GM12891 (cell line): ENCODE measurements around the gene ZNF813.
"Not testable (repeated sequence)": the region's sequence is repeated elsewhere in the genome, so short reads cannot be mapped to it uniquely, and the experiment has no call there.

Experiments used
- DNase-seq: peaks from one replicate; pipeline ENCODE4 v3.0.0; 2011; ENCODE audit warnings: low spot score; ENCODE audit not compliant: insufficient read length
- FAIRE-seq: peaks from 2 replicates; lab custom pipeline; 2011; peaks lifted over from hg19 to GRCh38; lab: Jason Lieb, UNC
- PAX5 ChIP-seq: IDR thresholded peaks from 2 replicates; pipeline ENCODE4 v1.6.1; 2011; ENCODE audit warnings: low read length, moderate library complexity, mild to moderate bottlenecking; ENCODE audit not compliant: insufficient read depth, severe bottlenecking
- POLR2A ChIP-seq: IDR thresholded peaks from 2 replicates; pipeline ENCODE4 v1.6.1; 2011; ENCODE audit warnings: low read depth, low read length, control low read depth
- POLR2AphosphoS5 ChIP-seq: IDR thresholded peaks from 2 replicates; pipeline ENCODE4 v1.6.1; 2011; ENCODE audit warnings: low read depth, low read length, control low read depth
- POU2F2 ChIP-seq: IDR thresholded peaks from 2 replicates; pipeline ENCODE4 v1.6.1; 2011; ENCODE audit warnings: low read depth, mild to moderate bottlenecking, control low read depth, low read length, moderate library complexity
- SPI1 ChIP-seq: IDR thresholded peaks from 2 replicates; pipeline ENCODE4 v1.6.1; 2011; ENCODE audit warnings: low read depth, low read length, control low read depth
- TAF1 ChIP-seq: IDR thresholded peaks from 2 replicates; pipeline ENCODE4 v1.6.1; 2011; ENCODE audit warnings: low read depth, low read length, control low read depth

The ZNF813 gene

DNA sequence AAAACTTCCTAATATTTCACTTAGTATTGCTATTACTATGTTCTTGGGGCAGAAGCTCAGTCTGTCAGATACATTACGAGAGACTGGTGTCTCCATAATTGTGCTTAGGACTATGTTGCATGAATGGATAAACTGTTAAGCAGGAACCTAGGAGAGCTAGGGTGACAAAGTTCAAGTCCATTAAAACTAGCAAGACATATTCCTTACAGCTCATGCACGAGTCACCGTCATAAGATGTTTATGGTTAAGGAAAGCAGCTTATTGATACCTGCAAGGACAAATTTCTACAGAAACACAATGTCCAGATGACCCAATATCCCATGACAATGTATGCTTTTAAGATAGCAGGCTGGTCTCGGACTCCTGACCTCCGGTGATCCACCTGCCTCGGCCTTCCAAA lies 5.7 kb upstream of the ZNF813 start:
- TF ChIP-seq POLR2A: no peak
- no peak for TF ChIP-seq PAX5
- no peak for TF ChIP-seq POLR2AphosphoS5
- no peak for TF ChIP-seq SPI1
- no peak for TF ChIP-seq TAF1
- TF ChIP-seq POU2F2: no peak
- DNase-seq (no peak), FAIRE-seq (no peak)

DNA sequence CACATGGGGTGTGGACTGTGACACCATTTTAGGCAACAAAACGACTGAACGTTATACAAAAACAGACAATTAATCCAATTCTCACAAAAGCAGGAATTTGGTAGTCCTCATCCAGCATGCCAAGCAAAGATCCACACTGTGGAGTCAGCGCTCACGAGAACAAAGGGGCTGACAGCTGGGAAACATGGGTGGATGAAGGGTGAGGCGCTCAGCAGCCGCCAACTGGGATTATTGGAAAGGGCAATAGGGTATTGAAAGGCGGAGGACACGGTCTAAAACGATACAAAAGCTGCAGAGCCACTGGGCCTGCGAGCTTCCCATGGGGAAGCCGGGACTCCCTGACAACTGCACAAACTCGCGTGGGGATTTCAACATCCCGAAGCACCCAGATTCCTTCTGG lies 4.7 kb upstream of the ZNF813 start:
- no peak for TF ChIP-seq TAF1
- no peak for TF ChIP-seq PAX5
- FAIRE-seq: no peak
- DNase-seq: no peak

DNA sequence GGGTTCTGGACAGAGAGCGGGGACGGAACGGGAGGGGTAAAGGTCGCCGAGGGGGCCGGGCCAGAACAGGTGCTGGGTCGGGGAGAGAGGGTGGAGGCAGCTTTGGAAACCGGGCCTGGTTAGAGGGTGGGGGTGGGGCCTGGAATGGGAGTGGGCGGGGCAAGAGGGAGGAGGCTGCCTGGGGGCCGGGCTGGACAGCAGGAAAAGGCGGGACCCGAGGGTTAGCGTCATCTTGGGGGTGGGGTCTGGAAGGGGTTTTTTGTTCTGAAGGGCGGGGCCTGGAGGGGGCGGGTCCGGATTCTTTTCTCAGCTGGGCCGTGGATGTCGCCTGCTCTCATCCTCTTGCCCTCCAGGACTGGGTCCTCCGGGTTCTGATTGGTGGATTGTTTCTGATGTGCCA lies 4.3 kb upstream of the ZNF813 start:
- DNase-seq (no peak), FAIRE-seq (no peak)

DNA sequence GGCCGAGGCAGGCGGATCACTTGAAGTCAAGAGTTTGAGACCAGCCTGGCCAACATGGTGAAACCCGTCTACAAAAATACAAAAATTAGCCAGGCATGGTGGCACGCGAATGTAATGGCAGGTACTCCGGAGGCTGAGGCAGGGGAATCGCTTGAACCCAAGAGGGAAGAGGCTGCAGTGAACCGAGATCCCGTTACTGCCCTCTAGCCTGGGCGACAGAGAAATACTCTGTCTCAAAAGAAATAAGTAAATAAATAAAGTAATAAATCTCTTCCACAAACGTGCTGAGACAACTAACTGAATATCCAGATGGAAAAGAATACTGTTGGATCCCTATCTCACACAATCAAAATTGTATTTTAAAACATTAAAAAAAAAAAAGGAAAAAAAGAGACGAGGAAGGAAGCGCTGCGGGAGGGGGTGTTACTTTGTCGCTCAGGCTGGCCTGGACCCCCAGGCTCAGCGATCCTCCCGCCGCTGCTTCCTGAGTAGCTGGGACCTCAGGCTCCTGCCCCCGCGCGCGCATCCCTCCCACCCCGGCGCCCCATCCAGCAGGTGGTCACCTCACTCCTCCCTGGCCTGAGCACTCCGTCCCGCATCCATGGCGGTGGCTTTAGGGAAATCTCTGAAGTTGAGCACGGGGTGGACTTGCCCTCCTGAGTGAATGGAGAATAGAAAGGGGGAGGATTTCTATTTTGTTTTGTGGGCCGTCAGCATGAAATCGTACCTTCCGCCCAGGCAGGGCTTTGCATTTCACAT lies 628 bp upstream of the ZNF813 start:
- DNase-seq (peak; percentile 18), FAIRE-seq (no peak)
- TF ChIP-seq PAX5 (no peak), SPI1 (no peak), POU2F2 (no peak)

More for the DNA sequence above, 4.3 kb upstream of the ZNF813 start:
- no peak for TF ChIP-seq POLR2A
- no peak for TF ChIP-seq POU2F2
- no peak for TF ChIP-seq SPI1
- no peak for TF ChIP-seq TAF1
- TF ChIP-seq POLR2AphosphoS5: no peak
- TF ChIP-seq PAX5: no peak

DNA sequence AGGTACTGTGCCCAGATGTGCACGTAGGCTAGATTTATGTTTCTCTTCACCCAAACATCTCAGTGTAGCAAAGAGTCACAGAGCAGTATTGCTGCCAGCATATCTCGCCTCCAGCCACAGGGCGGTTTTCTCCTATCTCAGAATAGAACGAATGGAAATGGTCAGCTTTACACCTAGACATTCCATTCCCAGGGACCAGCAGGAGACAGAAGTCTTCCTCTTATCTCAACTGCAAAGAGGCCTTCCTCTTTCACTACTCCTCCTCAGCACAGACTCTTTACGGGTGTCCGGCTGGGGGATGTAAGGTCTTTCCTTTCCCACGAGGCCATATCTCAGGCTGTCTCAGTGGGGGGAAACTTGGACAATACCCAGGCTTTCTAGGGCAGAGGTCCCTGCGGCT lies 1.1 kb downstream of the ZNF813 start:
- not testable (repeated sequence) for DNase-seq

DNA sequence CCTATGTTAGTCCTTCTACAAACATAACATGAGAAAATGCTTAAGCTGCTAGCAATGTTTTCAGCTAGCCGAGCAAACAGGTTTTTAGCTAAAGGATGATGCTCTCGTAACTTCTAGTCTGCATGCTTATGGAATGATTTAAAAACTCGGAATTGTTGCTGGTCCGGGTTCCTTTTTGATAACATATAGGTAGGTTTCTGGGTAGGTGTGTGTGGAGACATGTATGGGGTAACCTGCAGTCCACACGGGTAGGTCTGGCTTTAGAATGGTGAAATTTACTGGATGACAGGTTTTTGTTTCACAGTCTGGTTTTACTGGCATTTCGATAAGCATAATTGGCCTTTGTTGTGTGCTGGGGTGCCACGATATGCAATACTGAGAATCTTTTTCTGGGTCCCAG lies 4.4 kb downstream of the ZNF813 start:
- DNase-seq (no peak), FAIRE-seq (no peak)
- TF ChIP-seq POLR2AphosphoS5 (no peak), POLR2A (no peak), PAX5 (no peak), SPI1 (no peak), POU2F2 (no peak), TAF1 (no peak)

More for the DNA sequence above, 1.1 kb downstream of the ZNF813 start:
- FAIRE-seq: not testable (repeated sequence)

DNA sequence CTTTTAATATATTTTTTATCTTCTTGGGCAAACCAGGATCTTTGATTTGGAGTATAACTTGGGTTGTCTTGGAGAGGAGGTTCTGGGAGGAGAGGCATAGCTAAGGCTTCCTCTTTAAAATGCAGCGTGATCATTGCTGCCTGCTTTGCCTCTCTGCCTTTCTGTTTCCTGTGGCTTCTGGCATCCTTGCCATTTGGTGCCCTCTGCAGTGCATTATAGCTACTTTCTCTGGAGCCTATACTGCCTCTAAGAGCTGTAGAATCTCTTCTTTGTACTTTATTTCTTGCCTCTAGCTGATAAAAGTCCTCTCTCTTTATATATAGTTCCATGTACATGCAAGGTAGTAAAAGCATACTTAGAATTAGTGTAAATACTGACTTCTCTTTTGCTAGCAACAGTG lies 7.3 kb downstream of the ZNF813 start:
- FAIRE-seq, DNase-seq: not testable (repeated sequence)

DNA sequence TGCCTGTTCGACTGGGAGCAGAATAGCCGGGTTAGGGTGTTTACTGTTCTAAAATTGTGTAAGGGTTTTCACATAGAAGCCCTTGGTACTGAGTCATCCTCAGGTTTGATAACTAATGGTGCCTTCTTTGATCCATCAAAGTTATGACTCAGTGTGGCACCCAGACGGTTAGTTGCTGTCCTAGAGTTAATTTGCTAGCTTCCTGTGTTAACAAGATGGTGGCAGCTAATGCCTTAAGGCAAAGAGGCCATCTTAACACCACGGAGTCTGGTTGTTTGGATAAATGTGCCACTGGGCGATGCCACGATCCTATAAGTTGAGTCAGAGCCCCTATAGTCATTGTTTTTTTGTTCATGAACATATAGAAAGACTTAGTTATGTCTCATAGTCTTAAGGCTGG lies 7.9 kb downstream of the ZNF813 start:
- DNase-seq, FAIRE-seq: not testable (repeated sequence)

DNA sequence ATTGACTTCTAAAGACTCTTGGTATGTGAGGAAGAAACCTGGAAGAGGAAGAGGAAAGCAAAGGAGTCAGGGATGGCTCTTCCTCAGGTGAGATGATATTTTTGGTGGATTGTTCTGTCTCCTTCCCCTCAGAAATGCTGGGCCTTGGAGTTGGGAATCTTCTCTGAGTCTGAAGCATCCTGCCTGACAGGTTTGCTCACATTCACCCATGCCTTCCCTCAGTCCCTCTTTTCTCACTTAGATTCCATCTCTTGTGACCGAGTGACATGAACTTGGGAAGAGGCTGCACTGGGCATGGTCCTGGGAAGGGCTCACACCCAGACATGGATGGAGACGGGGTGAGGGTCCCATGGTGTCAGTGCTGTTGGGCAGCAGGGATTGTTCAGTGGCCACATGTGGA lies 16.2 kb downstream of the ZNF813 start:
- DNase-seq, FAIRE-seq: not testable (repeated sequence)

DNA sequence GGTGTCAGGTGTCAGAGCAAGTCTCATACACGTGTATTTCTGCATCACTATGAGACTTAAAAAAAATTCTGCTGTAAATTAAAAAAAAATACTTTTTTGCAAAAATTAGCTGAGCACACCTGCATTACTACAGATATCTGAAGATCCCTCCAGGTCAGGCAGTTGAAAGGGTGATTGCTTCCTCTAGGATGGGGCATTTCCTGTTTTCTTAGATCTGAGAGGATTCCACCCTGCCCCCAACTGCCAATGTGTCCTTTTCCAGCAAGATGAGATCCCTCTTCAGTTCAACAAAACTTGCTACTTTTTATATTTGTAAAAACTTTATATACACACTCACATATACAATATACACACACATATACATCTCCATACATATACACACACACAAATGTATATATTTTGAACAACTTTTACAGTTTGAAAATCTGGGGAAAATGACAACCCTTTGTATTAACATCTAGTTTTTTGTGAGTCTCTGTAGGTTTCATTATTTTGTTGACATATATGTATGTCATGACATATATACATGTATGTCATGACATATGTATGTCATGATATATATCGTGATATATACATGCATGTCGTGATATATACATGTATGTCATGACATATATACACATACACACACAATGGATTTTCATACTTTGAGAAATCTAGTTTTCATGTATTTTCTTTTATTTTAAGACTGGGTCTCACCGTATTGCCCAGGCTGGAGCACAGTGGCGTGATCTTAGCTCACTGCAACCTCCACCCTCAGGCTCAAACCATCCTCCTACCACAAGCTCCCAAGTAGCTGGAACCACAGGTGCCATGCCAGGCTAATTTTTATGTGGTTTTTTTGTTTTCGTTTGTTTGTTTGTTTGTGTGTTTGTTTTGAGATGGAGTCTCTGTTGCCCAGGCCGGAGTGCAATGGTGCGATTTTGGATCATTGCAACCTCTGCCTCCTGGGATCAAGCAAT lies 17.8 kb downstream of the ZNF813 start:
- DNase-seq: no peak
- FAIRE-seq: no peak
- TF ChIP-seq POLR2A (no peak), POU2F2 (no peak), POLR2AphosphoS5 (no peak), PAX5 (no peak), TAF1 (no peak), SPI1 (no peak)

DNA sequence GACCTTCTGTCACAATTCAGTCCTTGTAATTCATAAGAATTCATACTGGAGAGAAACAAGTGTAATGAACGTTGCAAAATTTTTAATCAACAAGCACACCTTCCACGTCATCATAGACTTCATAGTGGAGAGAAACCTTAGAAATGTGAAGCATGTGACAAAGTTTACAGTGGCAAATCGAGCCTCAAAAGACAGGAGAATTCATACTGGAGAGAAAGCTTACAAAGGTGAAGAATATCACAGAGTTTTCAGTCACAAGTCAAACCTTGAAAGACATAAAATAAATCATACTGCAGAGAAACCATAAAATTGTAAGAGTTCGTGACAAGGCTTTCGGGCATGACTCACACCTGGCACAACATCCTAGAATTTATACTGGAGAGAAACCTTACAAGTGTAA lies 24.6 kb downstream of the ZNF813 start:
- TF ChIP-seq SPI1 (no peak), POLR2A (no peak), POU2F2 (no peak), POLR2AphosphoS5 (no peak), PAX5 (no peak), TAF1 (no peak)
- DNase-seq: no peak
- no peak for FAIRE-seq

DNA sequence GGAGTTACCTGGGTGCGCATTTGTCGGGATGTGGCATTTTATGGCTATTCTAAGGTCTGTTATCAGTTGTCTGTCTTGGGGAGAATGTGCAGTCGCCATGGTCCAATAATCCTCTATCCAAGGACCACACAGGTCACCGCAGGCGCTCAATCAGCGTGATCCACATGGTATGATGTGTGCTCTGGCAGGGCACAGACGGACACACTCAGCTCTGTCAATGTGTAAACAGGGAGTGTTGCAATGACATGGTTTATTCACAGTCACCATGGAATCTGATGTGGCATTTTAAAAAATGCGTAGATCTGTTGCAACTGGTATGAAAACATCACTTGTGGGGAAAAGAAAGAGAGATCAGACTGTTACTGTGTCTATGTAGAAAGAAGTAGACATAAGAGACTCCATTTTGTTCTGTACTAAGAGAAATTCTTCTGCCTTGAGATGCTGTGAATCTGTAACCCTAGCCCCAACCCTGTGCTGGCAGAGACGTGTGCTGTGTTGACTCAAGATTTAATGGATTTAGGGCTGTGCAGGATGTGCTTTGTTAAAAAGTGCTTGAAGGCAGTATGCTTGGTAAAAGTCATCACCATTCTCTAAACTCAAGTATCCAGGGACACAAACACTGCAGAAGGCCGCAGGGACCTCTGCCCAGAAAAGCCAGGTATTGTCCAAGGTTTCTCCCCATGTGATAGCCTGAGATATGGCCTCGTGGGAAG lies 29.9 kb downstream of the ZNF813 start:
- DNase-seq, FAIRE-seq: not testable (repeated sequence)

DNA sequence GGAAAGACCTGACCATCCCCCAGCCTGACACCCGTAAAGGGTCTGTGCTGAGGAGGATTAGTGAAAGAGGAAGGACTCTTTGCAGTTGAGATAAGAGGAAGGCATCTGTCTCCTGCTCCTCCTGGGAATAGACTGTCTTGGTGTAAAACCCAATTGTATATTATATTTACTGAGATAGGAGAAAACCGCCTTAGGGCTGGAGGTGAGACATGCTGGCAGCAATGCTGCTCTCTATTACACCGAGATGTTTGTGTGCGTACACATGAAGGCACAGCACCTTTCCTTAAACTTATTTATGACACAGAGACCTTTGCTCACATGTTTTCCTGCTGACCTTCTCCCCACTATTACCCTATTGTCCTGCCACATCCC lies 30.5 kb downstream of the ZNF813 start:
- FAIRE-seq, DNase-seq: not testable (repeated sequence)

DNA sequence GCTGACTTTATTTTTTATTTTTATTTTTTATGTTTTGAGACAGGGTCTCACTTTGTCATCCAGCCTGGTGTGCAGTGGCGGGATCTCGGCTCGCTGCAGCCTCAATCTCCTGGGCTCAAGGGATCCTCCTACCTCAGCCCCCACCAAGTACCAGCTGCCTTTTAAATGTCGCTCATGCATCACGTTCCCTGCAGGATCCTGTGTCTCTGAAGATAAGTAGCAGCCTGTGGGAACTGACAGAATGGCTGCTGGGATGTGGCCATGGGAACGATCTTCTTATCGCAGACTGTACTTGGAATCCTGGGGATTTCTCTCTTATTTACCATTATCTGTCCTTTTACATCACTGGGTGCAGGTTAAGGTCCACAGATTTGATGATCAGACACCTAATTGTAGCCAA lies 35.6 kb downstream of the ZNF813 start:
- not testable (repeated sequence) for FAIRE-seq, DNase-seq
